Measurements from ENCODE around the gene NLRP1. TPM values are rescaled to one million over a fixed set of nuclear protein-coding genes. Genes with fewer than 3 reads are reported as not detected.

The NLRP1 gene
- total RNA-seq, 2 donors from 2014 or later: 34.6 to 36.3 TPM

- H3K36me3 Mint-ChIP-seq: peaks cover 17% of the 10 kb centered on the region
- no peaks in the 10 kb centered on the region for H3K4me1 Mint-ChIP-seq (ENCODE audit: low read depth in 2 of 2)
- ATAC-seq (no peak), DNase-seq (ENCODE audit: low spot score) (no peak)
- no peak overlapping the region for H3K27ac Mint-ChIP-seq
- no peaks in the 10 kb centered on the region for H3K9me3 Mint-ChIP-seq
- no peak overlapping the region for H3K4me3 Mint-ChIP-seq
- H3K27me3 Mint-ChIP-seq: no peaks in the 10 kb centered on the region
Measured at GRCh38 chr17:5533486-5534315, 50.6 kb downstream of the NLRP1 start.

GRCh38 chr17:5532581-5532980, 51.7 kb downstream of the NLRP1 start:
- Mint-ChIP-seq H3K36me3 (peaks cover 17% of the 10 kb centered on the region), H3K27ac (no peak overlapping the region)

GRCh38 chr17:5531085-5531418, 53.3 kb downstream of the NLRP1 start:
- Mint-ChIP-seq H3K4me3 (no peak overlapping the region), H3K27ac (no peak overlapping the region), H3K27me3 (no peaks in the 10 kb centered on the region), H3K36me3 (peaks cover 17% of the 10 kb centered on the region), H3K4me1 (ENCODE audit: low read depth in 2 of 2) (peaks cover 0 to 2% of the 10 kb centered on the region in 2 donors), H3K9me3 (no peaks in the 10 kb centered on the region)
- no peak for DNase-seq (ENCODE audit: low spot score)
- ATAC-seq: no peak

More at GRCh38 chr17:5532581-5532980, 51.7 kb downstream of the NLRP1 start:
- no peak overlapping the region for H3K4me3 Mint-ChIP-seq
- H3K9me3 Mint-ChIP-seq: no peaks in the 10 kb centered on the region
- no peak for ATAC-seq
- H3K4me1 Mint-ChIP-seq (ENCODE audit: low read depth in 2 of 2): no peaks in the 10 kb centered on the region
- H3K27me3 Mint-ChIP-seq: no peaks in the 10 kb centered on the region
- no peak for DNase-seq (ENCODE audit: low spot score)

- Mint-ChIP-seq H3K4me3 (no peak overlapping the region), H3K4me1 (ENCODE audit: low read depth in 2 of 2) (peaks cover 0 to 2% of the 10 kb centered on the region in 2 donors), H3K9me3 (no peaks in the 10 kb centered on the region), H3K27me3 (no peaks in the 10 kb centered on the region), H3K36me3 (peaks cover 17% of the 10 kb centered on the region), H3K27ac (peak overlapping the region in 1 of 2 donors; percentile 23)
- ATAC-seq: no peak
- no peak for DNase-seq (ENCODE audit: low spot score)
Measured at GRCh38 chr17:5530265-5531084, 53.8 kb downstream of the NLRP1 start.

GRCh38 chr17:5527601-5528250, 56.6 kb downstream of the NLRP1 start:
- no peak for ATAC-seq
- DNase-seq (ENCODE audit: low spot score): no peak
- H3K4me1 Mint-ChIP-seq (ENCODE audit: low read depth in 2 of 2): peaks cover 0 to 4% of the 10 kb centered on the region in 2 donors
- no peaks in the 10 kb centered on the region for H3K9me3 Mint-ChIP-seq
- no peak overlapping the region for H3K27ac Mint-ChIP-seq
- no peak overlapping the region for H3K4me3 Mint-ChIP-seq
- H3K36me3 Mint-ChIP-seq: peaks cover 17% of the 10 kb centered on the region
- H3K27me3 Mint-ChIP-seq: no peaks in the 10 kb centered on the region

- H3K9me3 Mint-ChIP-seq: no peaks in the 10 kb centered on the region
Measured at GRCh38 chr17:5526821-5527598, 57.3 kb downstream of the NLRP1 start.

GRCh38 chr17:5523249-5523648, 61.1 kb downstream of the NLRP1 start:
- no peak overlapping the region for H3K4me3 Mint-ChIP-seq
- ATAC-seq: no peak
- peaks cover 0 to 6% of the 10 kb centered on the region in 2 donors for H3K4me1 Mint-ChIP-seq (ENCODE audit: low read depth in 2 of 2)
- H3K36me3 Mint-ChIP-seq: peaks cover 7% of the 10 kb centered on the region
- no peaks in the 10 kb centered on the region for H3K9me3 Mint-ChIP-seq
- no peak overlapping the region for H3K27ac Mint-ChIP-seq
- H3K27me3 Mint-ChIP-seq: no peaks in the 10 kb centered on the region
- no peak for DNase-seq (ENCODE audit: low spot score)

More at GRCh38 chr17:5526821-5527598, 57.3 kb downstream of the NLRP1 start:
- Mint-ChIP-seq H3K27me3 (no peaks in the 10 kb centered on the region), H3K36me3 (peaks cover 12% of the 10 kb centered on the region), H3K27ac (no peak overlapping the region), H3K4me3 (no peak overlapping the region), H3K4me1 (ENCODE audit: low read depth in 2 of 2) (peaks cover 0 to 5% of the 10 kb centered on the region in 2 donors)
- DNase-seq (ENCODE audit: low spot score): no peak
- peak; percentile 68 to 79 for ATAC-seq

- Mint-ChIP-seq H3K4me3 (no peak overlapping the region), H3K27ac (peak overlapping the region in 1 of 2 donors; percentile 42), H3K36me3 (peaks cover 7% of the 10 kb centered on the region), H3K4me1 (ENCODE audit: low read depth in 2 of 2) (peaks cover 0 to 9% of the 10 kb centered on the region in 2 donors), H3K27me3 (no peaks in the 10 kb centered on the region), H3K9me3 (no peaks in the 10 kb centered on the region)
- ATAC-seq (no peak), DNase-seq (ENCODE audit: low spot score) (no peak)
Measured at GRCh38 chr17:5522476-5522875, 61.8 kb downstream of the NLRP1 start.

GRCh38 chr17:5516060-5516792, 68.1 kb downstream of the NLRP1 start:
- peaks cover 14% of the 10 kb centered on the region for H3K36me3 Mint-ChIP-seq
- H3K9me3 Mint-ChIP-seq: peaks cover 5% of the 10 kb centered on the region
- H3K27me3 Mint-ChIP-seq: no peaks in the 10 kb centered on the region
- H3K4me1 Mint-ChIP-seq (ENCODE audit: low read depth in 2 of 2): peaks cover 27 to 31% of the 10 kb centered on the region in 2 donors
- DNase-seq (ENCODE audit: low spot score) (no peak), ATAC-seq (no peak)
- H3K27ac Mint-ChIP-seq: no peak overlapping the region
- no peak overlapping the region for H3K4me3 Mint-ChIP-seq

- peak overlapping the region; percentile 8 for H3K4me3 Mint-ChIP-seq
- no peaks in the 10 kb centered on the region for H3K27me3 Mint-ChIP-seq
- H3K9me3 Mint-ChIP-seq: peaks cover 5% of the 10 kb centered on the region
- peaks cover 27 to 34% of the 10 kb centered on the region in 2 donors for H3K4me1 Mint-ChIP-seq (ENCODE audit: low read depth in 2 of 2)
- DNase-seq (ENCODE audit: low spot score) (no peak), ATAC-seq (no peak)
- no peak overlapping the region for H3K27ac Mint-ChIP-seq
- peaks cover 7% of the 10 kb centered on the region for H3K36me3 Mint-ChIP-seq
Measured at GRCh38 chr17:5514976-5515375, 69.3 kb downstream of the NLRP1 start.

GRCh38 chr17:5513628-5514027, 70.7 kb downstream of the NLRP1 start:
- peak overlapping the region; percentile 37 for H3K4me3 Mint-ChIP-seq
- H3K27ac Mint-ChIP-seq: peak overlapping the region in 1 of 2 donors; percentile 58
- H3K9me3 Mint-ChIP-seq: peaks cover 5% of the 10 kb centered on the region
- DNase-seq (ENCODE audit: low spot score) (no peak), ATAC-seq (peak; percentile 80 to 88)
- H3K36me3 Mint-ChIP-seq: peaks cover 7% of the 10 kb centered on the region
- no peaks in the 10 kb centered on the region for H3K27me3 Mint-ChIP-seq
- peaks cover 27 to 34% of the 10 kb centered on the region in 2 donors for H3K4me1 Mint-ChIP-seq (ENCODE audit: low read depth in 2 of 2)

GRCh38 chr17:5511401-5512225, 72.7 kb downstream of the NLRP1 start:
- peak overlapping the region; percentile 7 to 28 for H3K27ac Mint-ChIP-seq
- H3K27me3 Mint-ChIP-seq: no peaks in the 10 kb centered on the region
- H3K4me1 Mint-ChIP-seq (ENCODE audit: low read depth in 2 of 2): peaks cover 27 to 30% of the 10 kb centered on the region in 2 donors
- peak; percentile 35 to 66 for ATAC-seq
- peak overlapping the region; percentile 33 for H3K4me3 Mint-ChIP-seq
- DNase-seq (ENCODE audit: low spot score): no peak
- peaks cover 5% of the 10 kb centered on the region for H3K9me3 Mint-ChIP-seq
- H3K36me3 Mint-ChIP-seq: peaks cover 7% of the 10 kb centered on the region

Measured in natural killer cell treated with Interleukin-12 subunit alpha and Interleukin-12 subunit beta and Interleukin-15 and Interleukin-18, amount 100 ng/mL, for 72 hours (primary cell).